ENCODE measurements around the gene FMNL2. TPM values are rescaled to one million over a fixed set of nuclear protein-coding genes. Genes with fewer than 3 reads are reported as not detected.

FMNL2 gene
- total RNA-seq, 1 experiment from 2014 or later, result 33.6 TPM

DNA sequence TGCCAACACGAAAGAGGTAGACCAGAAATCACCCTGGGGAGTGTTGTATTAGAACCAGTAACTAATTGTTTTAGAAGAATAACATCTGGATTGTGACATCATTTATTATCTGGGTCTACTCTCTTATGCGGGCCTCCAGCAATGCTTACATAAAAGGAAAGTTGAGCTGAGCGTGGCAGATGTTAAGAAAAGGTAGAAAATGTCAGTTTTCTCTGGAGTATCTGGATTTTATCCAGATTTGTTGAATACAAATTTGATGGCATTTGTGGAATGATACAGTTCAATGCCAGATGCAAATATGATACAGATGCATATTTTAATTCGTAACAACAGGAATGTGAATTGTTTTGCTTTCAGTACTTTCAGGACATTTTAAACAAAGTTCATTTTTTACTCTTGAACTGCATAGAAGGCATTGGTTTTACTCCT, 292.0 kb downstream of the FMNL2 start:
- Histone ChIP-seq H3K56ac (ENCODE audit: insufficient read length, low read depth, low read length) (no peak overlapping the region), H3K18ac (ENCODE audit: insufficient read length, low read depth, low read length) (no peak overlapping the region), H2BK12ac (ENCODE audit: insufficient read length, low read depth, low read length) (no peak overlapping the region), H3K9me3 (ENCODE audit: control insufficient read depth, low read depth, low read length) (no peaks in the 10 kb centered on the region), H3K14ac (ENCODE audit: insufficient read depth, low read length) (no peak overlapping the region), H3K4ac (ENCODE audit: low read depth, low read length) (no peak overlapping the region), H4K5ac (ENCODE audit: insufficient read length, low read depth, low read length) (no peak overlapping the region), H2AFZ (ENCODE audit: low read length) (no peak overlapping the region), H2BK120ac (ENCODE audit: low read depth, low read length, poor library complexity, severe bottlenecking) (no peak overlapping the region), H3K9ac (ENCODE audit: extremely low read depth, insufficient read length, low read length) (no peak overlapping the region), H3K23me2 (ENCODE audit: insufficient read length, low read depth, low read length, poor library complexity, severe bottlenecking) (no peaks in the 10 kb centered on the region), H3K4me2 (ENCODE audit: insufficient read depth, insufficient read length, low read length) (no peak overlapping the region), H3K79me2 (ENCODE audit: insufficient read depth, low read length) (no peaks in the 10 kb centered on the region), H3K4me1 (ENCODE audit: insufficient read depth, low read length) (no peaks in the 10 kb centered on the region), H2BK15ac (ENCODE audit: low read depth, low read length) (no peak overlapping the region), H2AK5ac (ENCODE audit: insufficient read length, low read length) (no peak overlapping the region), H4K8ac (replicated peaks; ENCODE audit: insufficient read length, low read depth, low read length) (no peak overlapping the region), H2BK5ac (ENCODE audit: insufficient read length, low read length) (no peak overlapping the region), H3K23ac (ENCODE audit: insufficient read length, low read depth, low read length) (no peak overlapping the region), H2BK20ac (ENCODE audit: low read depth, low read length, poor library complexity, severe bottlenecking) (no peak overlapping the region), H3T11ph (ENCODE audit: low read length) (no peak overlapping the region), H3K27me3 (ENCODE audit: insufficient read depth, low read length) (no peaks in the 10 kb centered on the region), H3K79me1 (ENCODE audit: insufficient read depth, low read depth, low read length, poor library complexity, severe bottlenecking) (no peaks in the 10 kb centered on the region), H4K20me1 (ENCODE audit: control insufficient read depth, insufficient read depth, insufficient read length) (no peaks in the 10 kb centered on the region), H3K27ac (ENCODE audit: insufficient read length, low read depth, low read length) (no peak overlapping the region), H4K91ac (ENCODE audit: insufficient read length, low read depth, low read length) (no peak overlapping the region)
- H3K4me3 Mint-ChIP-seq, result no peak overlapping the region
- DNase-seq, result no peak
- no peaks in the 10 kb centered on the region for H3K27me3 Mint-ChIP-seq (ENCODE audit: low read depth)
- H3K27ac Mint-ChIP-seq, result no peak overlapping the region
- TF ChIP-seq, protein P1, sequence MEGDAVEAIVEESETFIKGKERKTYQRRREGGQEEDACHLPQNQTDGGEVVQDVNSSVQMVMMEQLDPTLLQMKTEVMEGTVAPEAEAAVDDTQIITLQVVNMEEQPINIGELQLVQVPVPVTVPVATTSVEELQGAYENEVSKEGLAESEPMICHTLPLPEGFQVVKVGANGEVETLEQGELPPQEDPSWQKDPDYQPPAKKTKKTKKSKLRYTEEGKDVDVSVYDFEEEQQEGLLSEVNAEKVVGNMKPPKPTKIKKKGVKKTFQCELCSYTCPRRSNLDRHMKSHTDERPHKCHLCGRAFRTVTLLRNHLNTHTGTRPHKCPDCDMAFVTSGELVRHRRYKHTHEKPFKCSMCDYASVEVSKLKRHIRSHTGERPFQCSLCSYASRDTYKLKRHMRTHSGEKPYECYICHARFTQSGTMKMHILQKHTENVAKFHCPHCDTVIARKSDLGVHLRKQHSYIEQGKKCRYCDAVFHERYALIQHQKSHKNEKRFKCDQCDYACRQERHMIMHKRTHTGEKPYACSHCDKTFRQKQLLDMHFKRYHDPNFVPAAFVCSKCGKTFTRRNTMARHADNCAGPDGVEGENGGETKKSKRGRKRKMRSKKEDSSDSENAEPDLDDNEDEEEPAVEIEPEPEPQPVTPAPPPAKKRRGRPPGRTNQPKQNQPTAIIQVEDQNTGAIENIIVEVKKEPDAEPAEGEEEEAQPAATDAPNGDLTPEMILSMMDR (conservative IDR thresholded peaks at IDR 0.05), result no peak
- WGBS (ENCODE audit: extremely low coverage, insufficient read length, low lambda C conversion rate), result no CpG with 5 or more reads among the region's 4 CpGs
- H3K4me1 Mint-ChIP-seq, result no peaks in the 10 kb centered on the region
- no peaks in the 10 kb centered on the region; a peak in 1 of 5 replicates for H3K9me3 Mint-ChIP-seq
- peaks cover 13 to 37% (median 35%) of the 10 kb centered on the region in 3 experiments; a peak in 6 of 7 replicates for H3K36me3 Mint-ChIP-seq (ENCODE audit: insufficient read depth in 1 of 3, low read depth in 3 of 3)

Measured in H9 (cell line).